ENCODE results near the gene ABCC5.

ABCC5 gene

DNA sequence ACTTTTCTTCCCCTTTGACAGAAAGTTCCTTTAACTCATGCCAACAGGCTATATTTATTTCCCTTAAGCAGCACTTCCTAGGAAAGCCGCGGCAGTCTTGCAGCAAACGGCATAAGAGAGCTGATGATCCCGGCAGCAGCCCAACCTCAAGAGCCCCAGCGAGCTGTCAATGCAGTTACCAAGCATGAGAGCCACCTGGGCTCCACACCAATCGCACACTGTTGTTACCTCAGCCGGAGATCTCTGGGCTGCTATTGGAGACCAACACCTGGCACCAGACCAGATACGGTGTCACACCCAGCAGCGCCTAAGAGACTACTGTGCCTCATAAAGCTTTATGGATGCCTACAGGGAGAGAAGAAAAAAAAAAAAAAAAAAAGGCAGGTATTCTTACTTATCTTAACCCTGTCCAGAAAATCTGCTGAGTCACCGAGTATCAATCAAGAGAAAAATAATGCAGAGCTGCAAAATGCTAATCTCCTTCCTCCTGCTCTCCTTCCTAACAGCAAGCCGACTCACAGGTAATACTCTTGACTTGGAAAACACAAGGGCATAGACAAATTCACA lies 11.7 kb downstream of the ABCC5 start:
- peaks cover 55% of the 10 kb centered on the region for H3K36me3 ChIP-seq (ENCODE audit: insufficient read depth, insufficient read length, low read length)
- no peak for TF ChIP-seq ZNF274 (IDR thresholded peaks at IDR 0.05; ENCODE audit: low read depth, low read length)
- TF ChIP-seq SUZ12 (IDR thresholded peaks at IDR 0.05; ENCODE audit: extremely low read depth, insufficient read depth, insufficient read length) = no peak
- TF ChIP-seq YY1 (IDR thresholded peaks at IDR 0.05; ENCODE audit: insufficient read depth, insufficient read length) = no peak
- no peak overlapping the region for H3K4me3 ChIP-seq (ENCODE audit: insufficient read length, low read depth)
- H3K27me3 ChIP-seq (ENCODE audit: insufficient read depth, insufficient read length) = no peaks in the 10 kb centered on the region
- H3K9ac ChIP-seq (ENCODE audit: insufficient read length, low read depth) = no peak overlapping the region
- no peaks in the 10 kb centered on the region for H3K4me1 ChIP-seq (ENCODE audit: insufficient read depth, insufficient read length)
- DNase-seq (ENCODE audit: low read depth, low spot score) = no peak
- H3K9me3 ChIP-seq (ENCODE audit: insufficient read depth, low read length) = no peaks in the 10 kb centered on the region

DNA sequence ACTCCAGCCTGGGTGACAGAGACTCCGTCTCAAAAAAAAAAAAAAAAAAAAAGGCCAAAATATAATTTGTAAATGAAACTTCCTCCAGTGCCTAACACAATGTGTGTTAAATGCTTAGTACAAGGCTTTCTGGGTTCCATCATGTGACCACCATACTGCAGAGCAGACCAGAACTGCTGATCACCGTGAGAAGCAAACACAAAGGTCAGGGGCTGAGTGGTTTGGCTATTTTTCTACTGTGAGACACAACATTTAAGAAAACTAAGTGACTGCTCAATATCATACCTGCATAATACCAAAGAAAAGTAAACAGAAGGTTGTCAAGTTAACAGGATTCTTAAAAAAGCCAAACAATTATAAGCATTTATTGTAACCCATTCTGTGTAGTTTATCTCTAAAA lies 13.2 kb downstream of the ABCC5 start:
- no peak overlapping the region for H3K9ac ChIP-seq (ENCODE audit: insufficient read length, low read depth)
- no peak for TF ChIP-seq ZNF274 (IDR thresholded peaks at IDR 0.05; ENCODE audit: low read depth, low read length)
- no peak for TF ChIP-seq YY1 (IDR thresholded peaks at IDR 0.05; ENCODE audit: insufficient read depth, insufficient read length)
- TF ChIP-seq SUZ12 (IDR thresholded peaks at IDR 0.05; ENCODE audit: extremely low read depth, insufficient read depth, insufficient read length) = no peak
- no peaks in the 10 kb centered on the region for H3K27me3 ChIP-seq (ENCODE audit: insufficient read depth, insufficient read length)
- peaks cover 49% of the 10 kb centered on the region for H3K36me3 ChIP-seq (ENCODE audit: insufficient read depth, insufficient read length, low read length)
- DNase-seq (ENCODE audit: low read depth, low spot score) = no peak
- no peak overlapping the region for H3K4me3 ChIP-seq (ENCODE audit: insufficient read length, low read depth)
- H3K9me3 ChIP-seq (ENCODE audit: insufficient read depth, low read length) = no peaks in the 10 kb centered on the region
- H3K4me1 ChIP-seq (ENCODE audit: insufficient read depth, insufficient read length) = no peaks in the 10 kb centered on the region

GRCh38 chr3:184003187-184003967 lies 14.3 kb downstream of the ABCC5 start:
- Histone ChIP-seq H3K27me3 (ENCODE audit: insufficient read depth, insufficient read length) (no peaks in the 10 kb centered on the region), H3K4me3 (ENCODE audit: insufficient read length, low read depth) (no peak overlapping the region), H3K4me1 (ENCODE audit: insufficient read depth, insufficient read length) (no peaks in the 10 kb centered on the region), H3K9ac (ENCODE audit: insufficient read length, low read depth) (no peak overlapping the region), H3K9me3 (ENCODE audit: insufficient read depth, low read length) (no peaks in the 10 kb centered on the region), H3K36me3 (ENCODE audit: insufficient read depth, insufficient read length, low read length) (peaks cover 41% of the 10 kb centered on the region)
- DNase-seq (ENCODE audit: low read depth, low spot score) = no peak
- TF ChIP-seq YY1 (IDR thresholded peaks at IDR 0.05; ENCODE audit: insufficient read depth, insufficient read length) (no peak), ZNF274 (IDR thresholded peaks at IDR 0.05; ENCODE audit: low read depth, low read length) (no peak), SUZ12 (IDR thresholded peaks at IDR 0.05; ENCODE audit: extremely low read depth, insufficient read depth, insufficient read length) (no peak)

DNA sequence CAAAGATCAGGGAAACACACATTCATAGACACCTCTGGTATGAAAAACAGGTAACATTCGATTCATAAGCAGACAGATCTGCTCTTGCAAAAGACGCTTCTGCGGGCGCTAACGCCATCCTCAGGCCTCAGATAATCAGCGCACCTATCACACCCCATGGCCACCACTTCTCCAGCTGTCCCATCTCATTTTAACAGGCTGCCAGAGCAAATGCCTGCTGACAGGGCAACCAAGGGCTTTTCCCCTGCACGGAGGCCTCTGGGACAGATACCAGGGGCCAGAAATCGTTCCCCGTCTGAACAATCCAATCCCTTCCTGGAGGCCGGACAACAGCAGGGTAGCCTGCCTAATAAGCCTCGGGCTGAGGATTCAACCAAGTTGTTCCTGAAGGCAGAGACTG lies 15.2 kb downstream of the ABCC5 start:
- Histone ChIP-seq H3K4me1 (ENCODE audit: insufficient read depth, insufficient read length) (no peaks in the 10 kb centered on the region), H3K9me3 (ENCODE audit: insufficient read depth, low read length) (no peaks in the 10 kb centered on the region), H3K36me3 (ENCODE audit: insufficient read depth, insufficient read length, low read length) (peaks cover 35% of the 10 kb centered on the region), H3K9ac (ENCODE audit: insufficient read length, low read depth) (no peak overlapping the region), H3K27me3 (ENCODE audit: insufficient read depth, insufficient read length) (no peaks in the 10 kb centered on the region), H3K4me3 (ENCODE audit: insufficient read length, low read depth) (no peak overlapping the region)
- DNase-seq (ENCODE audit: low read depth, low spot score) = no peak
- TF ChIP-seq ZNF274 (IDR thresholded peaks at IDR 0.05; ENCODE audit: low read depth, low read length) (no peak), SUZ12 (IDR thresholded peaks at IDR 0.05; ENCODE audit: extremely low read depth, insufficient read depth, insufficient read length) (no peak), YY1 (IDR thresholded peaks at IDR 0.05; ENCODE audit: insufficient read depth, insufficient read length) (no peak)

DNA sequence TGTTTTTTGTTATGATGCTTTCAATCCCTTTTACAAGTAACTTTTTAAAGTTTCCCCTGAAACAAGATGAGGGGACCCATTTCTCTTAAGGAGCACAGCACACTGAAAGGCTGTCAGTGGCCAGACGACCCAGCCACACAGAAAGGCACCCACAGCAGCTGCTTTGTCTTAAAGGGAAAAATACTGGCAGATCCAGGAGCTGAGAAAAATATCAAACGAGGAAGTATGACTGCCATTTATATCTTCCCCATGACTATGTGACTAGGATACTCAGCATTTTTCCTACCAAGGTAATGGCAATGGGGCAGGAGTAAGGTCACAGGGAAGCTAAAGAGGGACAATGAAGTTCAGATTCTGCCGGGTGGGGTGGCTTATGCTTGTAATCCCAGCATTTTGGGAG lies 15.9 kb downstream of the ABCC5 start:
- Histone ChIP-seq H3K36me3 (ENCODE audit: insufficient read depth, insufficient read length, low read length) (peaks cover 36% of the 10 kb centered on the region), H3K9me3 (ENCODE audit: insufficient read depth, low read length) (no peaks in the 10 kb centered on the region), H3K27me3 (ENCODE audit: insufficient read depth, insufficient read length) (no peaks in the 10 kb centered on the region), H3K9ac (ENCODE audit: insufficient read length, low read depth) (no peak overlapping the region), H3K4me1 (ENCODE audit: insufficient read depth, insufficient read length) (no peaks in the 10 kb centered on the region), H3K4me3 (ENCODE audit: insufficient read length, low read depth) (no peak overlapping the region)
- DNase-seq (ENCODE audit: low read depth, low spot score) = no peak
- TF ChIP-seq SUZ12 (IDR thresholded peaks at IDR 0.05; ENCODE audit: extremely low read depth, insufficient read depth, insufficient read length) = no peak
- TF ChIP-seq ZNF274 (IDR thresholded peaks at IDR 0.05; ENCODE audit: low read depth, low read length) = no peak
- no peak for TF ChIP-seq YY1 (IDR thresholded peaks at IDR 0.05; ENCODE audit: insufficient read depth, insufficient read length)

DNA sequence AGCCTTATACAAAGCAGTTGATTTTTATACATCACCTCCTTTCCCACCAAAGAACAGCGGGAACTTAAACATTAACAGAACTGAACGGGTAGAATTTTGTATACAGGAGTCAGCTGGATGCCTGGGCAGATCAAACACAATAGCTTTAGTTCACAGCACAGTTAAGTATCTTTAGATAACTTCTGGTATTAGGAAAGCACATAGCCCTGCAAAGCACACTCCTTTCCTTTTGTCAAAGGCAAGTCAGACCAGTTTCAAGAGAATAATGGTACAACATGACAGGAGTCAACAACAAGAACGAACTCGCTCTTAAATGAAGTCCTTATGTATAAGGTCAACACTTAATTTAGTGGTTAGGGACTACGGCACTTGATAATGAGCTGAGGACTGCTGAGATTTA lies 26.3 kb downstream of the ABCC5 start:
- Histone ChIP-seq H3K36me3 (ENCODE audit: insufficient read depth, insufficient read length, low read length) (peaks cover 31% of the 10 kb centered on the region), H3K9me3 (ENCODE audit: insufficient read depth, low read length) (no peaks in the 10 kb centered on the region), H3K27me3 (ENCODE audit: insufficient read depth, insufficient read length) (no peaks in the 10 kb centered on the region), H3K4me1 (ENCODE audit: insufficient read depth, insufficient read length) (no peaks in the 10 kb centered on the region), H3K4me3 (ENCODE audit: insufficient read length, low read depth) (no peak overlapping the region), H3K9ac (ENCODE audit: insufficient read length, low read depth) (no peak overlapping the region)
- TF ChIP-seq SUZ12 (IDR thresholded peaks at IDR 0.05; ENCODE audit: extremely low read depth, insufficient read depth, insufficient read length) (no peak), YY1 (IDR thresholded peaks at IDR 0.05; ENCODE audit: insufficient read depth, insufficient read length) (no peak), ZNF274 (IDR thresholded peaks at IDR 0.05; ENCODE audit: low read depth, low read length) (no peak)
- no peak for DNase-seq (ENCODE audit: low read depth, low spot score)

GRCh38 chr3:183988216-183988790 lies 29.4 kb downstream of the ABCC5 start:
- Histone ChIP-seq H3K9me3 (ENCODE audit: insufficient read depth, low read length) (no peaks in the 10 kb centered on the region), H3K9ac (ENCODE audit: insufficient read length, low read depth) (no peak overlapping the region), H3K4me1 (ENCODE audit: insufficient read depth, insufficient read length) (peaks cover 4% of the 10 kb centered on the region), H3K4me3 (ENCODE audit: insufficient read length, low read depth) (no peak overlapping the region), H3K27me3 (ENCODE audit: insufficient read depth, insufficient read length) (no peaks in the 10 kb centered on the region), H3K36me3 (ENCODE audit: insufficient read depth, insufficient read length, low read length) (peaks cover 50% of the 10 kb centered on the region)
- no peak for DNase-seq (ENCODE audit: low read depth, low spot score)
- TF ChIP-seq SUZ12 (IDR thresholded peaks at IDR 0.05; ENCODE audit: extremely low read depth, insufficient read depth, insufficient read length) (no peak), YY1 (IDR thresholded peaks at IDR 0.05; ENCODE audit: insufficient read depth, insufficient read length) (no peak), ZNF274 (IDR thresholded peaks at IDR 0.05; ENCODE audit: low read depth, low read length) (no peak)

Data from NT2/D1 (cell line).